ENCODE data around the gene AK8. TPM values are rescaled to one million over a fixed set of nuclear protein-coding genes. Genes with fewer than 3 reads are reported as not detected.

The AK8 gene
- polyA plus RNA-seq, 3 donors = 0.08 TPM; not detected in 2

GRCh38 chr9:132710333-132710732 is 167.8 kb downstream of the AK8 start:
- Mint-ChIP-seq H3K4me3 (no peak overlapping the region), H3K36me3 (no peaks in the 10 kb centered on the region), H3K4me1 (no peaks in the 10 kb centered on the region), H3K27ac (no peak overlapping the region), H3K9me3 (no peaks in the 10 kb centered on the region), H3K27me3 (ENCODE audit: low read depth in 3 of 3) (peaks cover 0 to 6% (median 2%) of the 10 kb centered on the region in 3 donors)
- DNase-seq = no peak
- intact Hi-C loops (cut with micrococcal nuclease) = no loop called here
- Histone ChIP-seq H3K36me3 (replicated peaks in 1 of 2; ENCODE audit: control insufficient read depth in 1 of 2, insufficient read depth in 2 of 2, low read length in 2 of 2) (no peaks in the 10 kb centered on the region), H3K4me3 (replicated peaks in 1 of 3; ENCODE audit: low read depth in 2 of 3, low read length in 3 of 3) (no peak overlapping the region), H2AFZ (ENCODE audit: insufficient read depth, low read depth, low read length, poor library complexity, severe bottlenecking) (no peak overlapping the region), H3K9me3 (replicated peaks in 1 of 2; ENCODE audit: control insufficient read depth in 1 of 2, insufficient read depth in 1 of 2, low read length in 2 of 2) (no peaks in the 10 kb centered on the region), H3K79me2 (ENCODE audit: insufficient read depth, low read length) (no peaks in the 10 kb centered on the region), H4K20me1 (ENCODE audit: insufficient read depth, low read length) (no peaks in the 10 kb centered on the region), H3K9ac (ENCODE audit: insufficient read depth, low read length, poor library complexity, severe bottlenecking) (no peak overlapping the region), H3K4me2 (replicated peaks; ENCODE audit: extremely low read depth, low read length, poor library complexity, severe bottlenecking) (no peak overlapping the region), H3K27me3 (ENCODE audit: control insufficient read depth in 2 of 2, insufficient read depth in 2 of 2, low read length in 2 of 2) (no peaks in the 10 kb centered on the region), H3K4me1 (ENCODE audit: control insufficient read depth in 1 of 2, insufficient read depth in 2 of 2, low read length in 2 of 2) (no peaks in the 10 kb centered on the region), H3K27ac (ENCODE audit: low read depth in 1 of 2, low read length in 2 of 2) (no peak overlapping the region)
- no peak for TF ChIP-seq CTCF (IDR thresholded peaks at IDR 0.05)
- WGBS (ENCODE audit: insufficient coverage) = 100% methylated on average over 1 of the region's 6 CpGs

DNA sequence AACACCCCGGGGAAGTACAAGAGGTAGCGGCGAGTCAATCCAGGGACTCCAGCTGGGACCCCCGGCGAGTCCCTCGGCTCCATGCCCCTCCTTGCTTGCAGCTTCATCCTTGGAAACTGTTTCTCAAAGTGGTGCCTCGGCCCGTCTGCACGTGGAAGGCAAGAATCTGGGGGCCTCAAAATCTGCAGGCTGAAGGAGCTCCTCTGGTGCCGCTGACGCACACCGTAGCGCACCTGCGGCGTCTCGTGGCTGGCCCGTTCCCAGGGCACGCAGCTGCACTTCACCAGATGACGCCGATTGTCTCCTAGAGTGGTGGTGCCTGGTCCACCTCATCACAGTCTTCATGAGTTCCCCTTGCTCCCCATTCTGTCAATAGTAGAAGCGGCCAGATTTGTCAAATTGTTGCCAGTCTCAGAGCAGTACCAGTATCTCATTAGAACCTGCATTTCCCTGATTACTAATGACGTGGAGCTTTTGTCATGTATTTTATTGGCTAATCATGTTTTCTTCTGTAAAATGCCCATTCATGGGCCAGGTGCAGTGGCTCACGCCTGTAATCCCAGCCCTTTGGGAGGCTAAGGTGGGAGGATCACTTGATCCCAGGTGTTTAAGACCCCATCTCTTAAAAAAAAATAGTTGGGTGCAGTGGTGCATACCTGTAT is 169.2 kb downstream of the AK8 start:
- peaks cover 0 to 3% (median 0%) of the 10 kb centered on the region in 7 donors for H3K9me3 Mint-ChIP-seq
- peaks cover 0 to 14% (median 10%) of the 10 kb centered on the region in 3 donors for H3K27me3 Mint-ChIP-seq (ENCODE audit: low read depth in 3 of 3)
- Histone ChIP-seq H3K4me3 (replicated peaks in 1 of 3; ENCODE audit: low read depth in 2 of 3, low read length in 3 of 3) (no peak overlapping the region), H3K4me2 (replicated peaks; ENCODE audit: extremely low read depth, low read length, poor library complexity, severe bottlenecking) (no peak overlapping the region), H3K9ac (ENCODE audit: insufficient read depth, low read length, poor library complexity, severe bottlenecking) (no peak overlapping the region), H4K20me1 (ENCODE audit: insufficient read depth, low read length) (no peaks in the 10 kb centered on the region), H3K4me1 (ENCODE audit: control insufficient read depth in 1 of 2, insufficient read depth in 2 of 2, low read length in 2 of 2) (no peaks in the 10 kb centered on the region), H3K27me3 (ENCODE audit: control insufficient read depth in 2 of 2, insufficient read depth in 2 of 2, low read length in 2 of 2) (no peaks in the 10 kb centered on the region), H3K27ac (ENCODE audit: low read depth in 1 of 2, low read length in 2 of 2) (no peak overlapping the region), H3K79me2 (ENCODE audit: insufficient read depth, low read length) (no peaks in the 10 kb centered on the region), H3K9me3 (replicated peaks in 1 of 2; ENCODE audit: control insufficient read depth in 1 of 2, insufficient read depth in 1 of 2, low read length in 2 of 2) (no peaks in the 10 kb centered on the region), H2AFZ (ENCODE audit: insufficient read depth, low read depth, low read length, poor library complexity, severe bottlenecking) (no peak overlapping the region), H3K36me3 (replicated peaks in 1 of 2; ENCODE audit: control insufficient read depth in 1 of 2, insufficient read depth in 2 of 2, low read length in 2 of 2) (no peaks in the 10 kb centered on the region)
- no peak overlapping the region for H3K4me3 Mint-ChIP-seq
- no peak for TF ChIP-seq CTCF (IDR thresholded peaks at IDR 0.05)
- no peaks in the 10 kb centered on the region for H3K4me1 Mint-ChIP-seq
- intact Hi-C loops (cut with micrococcal nuclease) = no loop called here
- H3K27ac Mint-ChIP-seq = no peak overlapping the region
- no peak for DNase-seq
- 97% methylated on average over 21 of the region's 23 CpGs for WGBS (ENCODE audit: insufficient coverage)
- H3K36me3 Mint-ChIP-seq = no peaks in the 10 kb centered on the region
